ENCODE results near the gene FAM3A. TPM values are rescaled to one million over a fixed set of nuclear protein-coding genes. Genes with fewer than 3 reads are reported as not detected.

Gene FAM3A
- total and polyA plus RNA-seq, 2 experiments from 2014 or later, result 12.0 to 16.5 TPM

GRCh38 chrX:154465601-154466000 is 50.4 kb downstream of the FAM3A start:
- Mint-ChIP-seq H3K27me3 (ENCODE audit: insufficient read depth, low read depth, poor library complexity) (no peaks in the 10 kb centered on the region), H3K36me3 (ENCODE audit: low read depth) (peaks cover 12% of the 10 kb centered on the region), H3K4me3 (no peak overlapping the region), H3K9me3 (no peaks in the 10 kb centered on the region), H3K4me1 (no peaks in the 10 kb centered on the region), H3K27ac (no peak overlapping the region)
- Histone ChIP-seq H2AFZ (no peak overlapping the region), H3K4me2 (no peak overlapping the region), H3K36me3 (ENCODE audit: insufficient read depth) (no peaks in the 10 kb centered on the region), H3K4me3 (no peak overlapping the region), H4K20me1 (replicated peaks; ENCODE audit: insufficient read depth) (no peaks in the 10 kb centered on the region), H3K9me2 (ENCODE audit: insufficient read depth) (no peaks in the 10 kb centered on the region), H3K27ac (ENCODE audit: low read depth) (no peak overlapping the region), H3F3A (replicated peaks; ENCODE audit: low read depth) (no peaks in the 10 kb centered on the region), H3K4me1 (ENCODE audit: insufficient read depth) (no peaks in the 10 kb centered on the region), H3K27me3 (ENCODE audit: insufficient read depth) (no peaks in the 10 kb centered on the region), H3K79me2 (replicated peaks; ENCODE audit: insufficient read depth) (no peaks in the 10 kb centered on the region)
- no peak for DNase-seq (ENCODE audit: low spot score)
- TF ChIP-seq CREB1 (CRISPR knock-in tag; IDR thresholded peaks at IDR 0.05; ENCODE audit: low read depth), result no peak
- TF ChIP-seq EZH2 (IDR thresholded peaks at IDR 0.05; ENCODE audit: low read depth, unreplicated experiment), result no peak
- no peak for ATAC-seq

- Histone ChIP-seq H3F3A (replicated peaks; ENCODE audit: low read depth) (no peaks in the 10 kb centered on the region), H3K4me3 (no peak overlapping the region), H3K79me2 (replicated peaks; ENCODE audit: insufficient read depth) (no peaks in the 10 kb centered on the region), H3K4me1 (ENCODE audit: insufficient read depth) (no peaks in the 10 kb centered on the region), H3K36me3 (ENCODE audit: insufficient read depth) (no peaks in the 10 kb centered on the region), H3K27ac (ENCODE audit: low read depth) (no peak overlapping the region), H3K9me2 (ENCODE audit: insufficient read depth) (no peaks in the 10 kb centered on the region), H2AFZ (no peak overlapping the region), H4K20me1 (replicated peaks; ENCODE audit: insufficient read depth) (no peaks in the 10 kb centered on the region), H3K4me2 (no peak overlapping the region), H3K27me3 (ENCODE audit: insufficient read depth) (no peaks in the 10 kb centered on the region)
- DNase-seq (ENCODE audit: low spot score) (no peak), ATAC-seq (no peak)
- Mint-ChIP-seq H3K9me3 (no peaks in the 10 kb centered on the region), H3K27ac (no peak overlapping the region), H3K4me1 (no peaks in the 10 kb centered on the region), H3K36me3 (ENCODE audit: low read depth) (peaks cover 10% of the 10 kb centered on the region; the same call in 2 of the 3 replicates), H3K4me3 (no peak overlapping the region), H3K27me3 (ENCODE audit: insufficient read depth, low read depth, poor library complexity) (no peaks in the 10 kb centered on the region)
- TF ChIP-seq EZH2phosphoT487 (IDR thresholded peaks at IDR 0.05; ENCODE audit: unreplicated experiment) (no peak), REST (IDR thresholded peaks at IDR 0.05; ENCODE audit: unreplicated experiment) (no peak), STAT1 (IDR thresholded peaks at IDR 0.05; ENCODE audit: unreplicated experiment) (no peak)
These were observed 51.1 kb downstream of the FAM3A start for GRCh38 chrX:154464806-154465365.

GRCh38 chrX:154463611-154464220 is 52.3 kb downstream of the FAM3A start:
- Mint-ChIP-seq H3K4me1 (no peaks in the 10 kb centered on the region), H3K27me3 (ENCODE audit: insufficient read depth, low read depth, poor library complexity) (no peaks in the 10 kb centered on the region), H3K9me3 (no peaks in the 10 kb centered on the region), H3K27ac (no peak overlapping the region), H3K4me3 (no peak overlapping the region), H3K36me3 (ENCODE audit: low read depth) (peaks cover 10% of the 10 kb centered on the region; the same call in 2 of the 3 replicates)
- no peaks in the 10 kb centered on the region for H3K79me2 ChIP-seq (replicated peaks; ENCODE audit: insufficient read depth)
- no peak overlapping the region for H3K4me3 ChIP-seq
- H3K36me3 ChIP-seq (ENCODE audit: insufficient read depth), result no peaks in the 10 kb centered on the region
- H3K27ac ChIP-seq (ENCODE audit: low read depth), result no peak overlapping the region
- DNase-seq (ENCODE audit: low spot score), result no peak
- H4K20me1 ChIP-seq (replicated peaks; ENCODE audit: insufficient read depth), result no peaks in the 10 kb centered on the region
- no peaks in the 10 kb centered on the region for H3K27me3 ChIP-seq (ENCODE audit: insufficient read depth)
- H3F3A ChIP-seq (replicated peaks; ENCODE audit: low read depth), result no peaks in the 10 kb centered on the region
- H3K4me1 ChIP-seq (ENCODE audit: insufficient read depth), result no peaks in the 10 kb centered on the region
- no peak overlapping the region for H2AFZ ChIP-seq
- no peak overlapping the region for H3K4me2 ChIP-seq
- no peaks in the 10 kb centered on the region for H3K9me2 ChIP-seq (ENCODE audit: insufficient read depth)
- ATAC-seq, result no peak
- TF ChIP-seq REST (IDR thresholded peaks at IDR 0.05; ENCODE audit: unreplicated experiment) (no peak), POLR2AphosphoS5 (IDR thresholded peaks at IDR 0.05; ENCODE audit: low read depth) (no peak), CTCF (conservative IDR thresholded peaks at IDR 0.05; ENCODE audit: low read depth in 2 of 2) (no peak)

Measured in GM23338 (cell line).